Endometrial microvascular endothelial cells (primary cell): ENCODE data around the gene GABRB2. TPM values are rescaled to one million over a fixed set of nuclear protein-coding genes. Genes with fewer than 3 reads are reported as not detected.

Experiments used
- in situ Hi-C: cut with HindIII; loops from 2 replicates; pipeline ENCODE4 v1.10.0; 2017; ENCODE audit warnings: low sequenced_read_pairs, low pct_unique_long_range_greater_than_20kb; ENCODE audit errors: inconsistent ontology term
- total RNA-seq: library from RNA; depleted of rRNA; stranded (reverse); fragments of >200 nt; gene quantifications from one replicate; pipeline ENCODE4 v1.2.3, GENCODE V29; 2015; ENCODE audit errors: inconsistent ontology term

The GABRB2 gene
- total RNA-seq, 1 donor from 2014 or later, result not detected

DNA sequence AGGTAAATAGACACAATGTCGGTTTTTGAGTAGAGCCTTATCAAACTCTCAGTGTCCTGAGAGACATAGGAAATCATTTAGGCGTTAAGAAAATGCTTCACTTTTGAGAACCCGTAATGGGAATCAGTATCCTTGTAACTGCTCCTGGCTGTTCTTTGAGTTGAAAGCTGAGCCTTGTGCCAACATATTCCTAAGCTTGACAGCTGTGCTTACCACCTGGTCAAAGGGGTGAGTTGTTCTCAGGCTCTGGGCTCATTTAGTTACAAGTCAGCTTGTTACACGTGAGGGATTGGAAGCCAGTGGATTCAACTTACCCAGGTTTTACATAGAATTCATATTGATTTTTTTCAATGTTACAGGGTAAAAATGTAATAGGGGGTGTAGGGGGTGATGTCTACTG lies 145.9 kb downstream of the GABRB2 start:
- in situ Hi-C loops, result no loop called here

DNA sequence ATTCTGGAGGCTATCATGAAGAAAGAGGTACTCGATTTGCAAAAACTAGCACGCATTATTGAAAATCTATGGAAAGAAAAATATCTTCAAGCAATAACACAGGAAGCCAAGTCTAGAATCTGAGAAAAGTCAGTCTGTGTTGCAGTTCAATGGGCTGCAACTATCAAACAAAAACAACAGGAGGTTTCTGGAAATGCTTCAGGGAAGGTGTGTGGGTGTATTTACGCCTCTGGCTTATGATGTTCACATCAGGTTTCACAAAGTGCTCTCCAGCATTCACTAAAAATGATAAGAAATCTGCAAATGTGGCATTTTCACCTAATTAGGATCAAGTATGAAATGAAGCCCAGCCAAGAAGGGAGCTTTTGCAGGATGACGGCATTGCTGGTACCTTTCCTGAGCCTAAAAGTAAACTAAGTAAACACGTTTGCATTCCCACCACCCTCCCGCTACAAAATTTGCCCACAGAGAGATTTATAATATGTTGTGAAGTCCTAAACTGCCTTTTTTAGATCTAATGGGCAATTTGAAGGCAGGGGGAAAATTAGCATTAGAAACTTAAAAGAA lies 146.4 kb downstream of the GABRB2 start:
- in situ Hi-C loops, result no loop called here

DNA sequence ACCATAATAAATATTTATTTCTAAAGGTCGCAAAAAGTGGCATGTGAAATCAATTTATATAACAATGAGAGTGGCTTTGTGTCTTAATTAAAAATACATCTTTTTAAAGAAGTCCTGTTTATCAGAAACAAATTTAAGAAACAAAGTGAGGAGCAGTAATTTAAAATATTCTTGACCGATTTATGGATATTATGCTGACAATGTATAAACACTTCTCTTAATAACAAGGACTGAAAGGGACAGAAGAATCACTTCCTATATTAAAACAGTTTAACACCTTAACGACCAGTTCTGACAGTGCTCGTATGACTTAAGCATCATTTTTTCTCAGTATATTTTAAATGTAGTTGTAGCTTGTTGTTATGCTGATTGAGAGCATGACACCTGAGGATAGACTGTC lies 149.1 kb downstream of the GABRB2 start:
- in situ Hi-C loops, result no loop called here

DNA sequence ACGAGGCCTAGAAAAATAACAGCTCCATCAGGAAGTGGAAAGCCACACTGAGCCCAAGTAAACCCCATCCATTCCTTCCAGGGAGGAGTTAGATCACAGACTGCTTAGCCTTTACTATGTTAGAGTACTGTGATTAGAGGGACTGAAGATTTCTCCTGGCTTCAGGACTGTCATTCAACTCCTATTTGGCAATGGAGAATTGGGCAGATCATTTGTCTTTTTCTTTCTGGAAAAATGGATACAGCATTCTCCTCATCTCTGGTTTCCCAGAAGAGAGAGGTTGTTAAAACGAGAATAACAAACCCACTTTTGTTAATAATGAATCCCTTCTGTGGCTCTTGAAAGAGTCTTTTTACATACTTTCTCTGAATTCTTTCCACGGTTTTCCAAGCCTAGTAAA lies 150.4 kb downstream of the GABRB2 start:
- in situ Hi-C loops, result no loop called here

DNA sequence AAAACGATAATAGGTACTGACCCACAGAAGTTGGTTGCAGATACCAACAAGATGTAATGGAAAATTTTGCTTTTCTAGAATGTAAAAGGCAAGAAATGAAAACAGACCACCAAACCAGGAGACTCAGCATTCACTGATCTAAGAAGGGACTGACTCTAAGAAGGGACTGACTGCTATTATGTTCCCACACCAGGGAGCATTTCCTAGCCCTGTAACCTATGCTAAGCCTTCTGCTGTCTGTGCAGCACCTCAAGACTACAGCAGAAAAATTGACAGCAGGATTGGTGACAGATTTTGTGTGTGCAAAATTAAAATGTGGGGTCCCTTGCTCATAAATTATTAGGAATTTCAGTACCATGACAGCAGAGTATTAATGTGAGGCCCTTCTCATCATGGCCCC lies 154.8 kb downstream of the GABRB2 start:
- in situ Hi-C loops, result no loop called here

DNA sequence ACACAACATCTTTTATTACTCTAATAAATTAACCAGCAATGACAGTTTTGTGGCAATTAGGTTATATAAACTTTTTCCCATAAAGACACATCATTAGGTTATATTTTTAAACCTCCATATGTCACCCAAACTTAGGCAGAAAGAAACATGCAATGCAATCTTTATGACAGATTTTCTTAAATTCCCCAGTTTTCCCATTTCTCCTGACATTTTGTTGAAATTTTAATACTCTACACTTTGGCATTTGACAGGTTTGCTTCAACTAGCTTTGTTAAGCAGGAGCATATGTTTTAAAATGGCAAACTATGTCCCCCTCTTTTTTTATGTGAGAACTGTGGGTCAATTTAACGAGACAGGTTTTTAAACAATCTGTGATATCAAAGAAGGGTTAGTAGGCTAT lies 155.5 kb downstream of the GABRB2 start:
- in situ Hi-C loops, result no loop called here

DNA sequence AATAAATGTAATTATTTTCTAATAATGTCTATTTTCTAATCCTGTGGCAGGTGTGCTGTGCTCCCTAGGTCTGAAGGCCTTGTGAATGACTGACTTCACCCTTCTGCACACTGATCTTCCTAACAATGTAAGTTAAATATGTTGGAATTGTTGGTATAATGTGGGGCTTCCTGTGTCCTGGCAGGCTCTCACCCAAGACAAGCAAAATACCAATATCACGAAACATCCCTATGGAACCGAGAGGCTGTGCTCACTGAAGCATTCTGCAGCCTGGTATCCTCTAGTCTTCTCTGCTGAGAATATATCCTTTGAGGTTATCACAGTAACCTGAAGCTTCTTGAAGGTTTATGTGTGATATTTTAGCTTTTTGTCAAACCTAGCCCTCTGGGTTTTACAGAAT lies 159.4 kb downstream of the GABRB2 start:
- in situ Hi-C loops, result no loop called here

DNA sequence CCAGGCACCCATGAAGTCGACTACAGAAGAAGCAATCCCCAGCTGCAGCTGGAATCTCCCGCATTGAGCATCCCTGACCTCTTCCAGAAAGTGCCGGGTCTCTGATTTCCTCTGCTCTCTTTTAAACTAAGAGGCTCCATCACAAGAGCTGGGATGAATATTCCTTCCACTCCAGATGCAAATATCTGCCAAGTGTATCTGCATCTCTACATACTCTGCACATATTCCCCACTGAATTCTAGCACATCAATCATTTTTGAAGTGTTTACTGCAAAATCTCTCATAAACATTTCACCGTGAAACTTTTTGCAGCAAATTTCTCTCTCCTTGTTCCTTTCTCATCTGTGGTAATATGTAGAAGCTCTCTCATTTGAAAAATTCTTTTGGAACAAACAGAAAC lies 161.5 kb downstream of the GABRB2 start:
- in situ Hi-C loops, result no loop called here

DNA sequence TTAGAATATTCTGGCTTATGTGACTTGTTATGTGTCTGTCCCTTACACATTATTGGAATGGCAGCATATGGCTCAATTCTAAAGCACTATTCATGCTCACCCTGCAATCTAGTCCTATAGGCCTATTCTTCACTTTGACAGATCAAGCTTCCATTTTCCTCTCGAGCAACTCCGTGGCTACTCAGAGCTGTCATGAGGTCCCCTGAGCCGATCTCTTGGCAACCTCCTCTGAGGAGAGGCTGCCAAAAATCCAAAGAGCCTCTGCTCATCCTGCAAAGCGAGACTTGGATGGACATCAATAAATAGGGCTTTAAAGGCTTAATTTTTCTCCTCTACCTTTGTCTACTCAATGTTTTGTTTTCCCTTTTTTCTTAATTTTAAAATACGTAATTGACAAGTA lies 163.8 kb downstream of the GABRB2 start:
- in situ Hi-C loops, result no loop called here

DNA sequence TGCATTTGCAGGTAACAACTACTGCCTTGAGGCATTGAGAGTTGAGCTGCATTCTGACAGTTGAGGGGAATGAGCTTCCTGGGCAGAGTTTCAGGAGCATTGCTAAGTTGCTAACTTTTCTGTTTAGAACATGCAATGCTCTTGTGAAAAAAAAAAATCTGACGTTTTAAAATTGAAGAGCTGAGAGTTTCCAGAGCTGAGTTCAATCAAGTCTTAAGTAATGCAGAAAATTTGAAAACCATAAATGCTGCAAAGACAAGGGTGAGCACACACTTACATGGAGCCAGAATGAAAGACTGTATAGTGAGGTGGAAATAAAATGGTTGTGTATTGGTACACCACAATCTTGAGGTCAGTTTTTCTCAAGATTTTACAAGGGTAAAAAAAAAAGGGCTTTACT lies 166.0 kb downstream of the GABRB2 start:
- in situ Hi-C loops, result no loop called here

DNA sequence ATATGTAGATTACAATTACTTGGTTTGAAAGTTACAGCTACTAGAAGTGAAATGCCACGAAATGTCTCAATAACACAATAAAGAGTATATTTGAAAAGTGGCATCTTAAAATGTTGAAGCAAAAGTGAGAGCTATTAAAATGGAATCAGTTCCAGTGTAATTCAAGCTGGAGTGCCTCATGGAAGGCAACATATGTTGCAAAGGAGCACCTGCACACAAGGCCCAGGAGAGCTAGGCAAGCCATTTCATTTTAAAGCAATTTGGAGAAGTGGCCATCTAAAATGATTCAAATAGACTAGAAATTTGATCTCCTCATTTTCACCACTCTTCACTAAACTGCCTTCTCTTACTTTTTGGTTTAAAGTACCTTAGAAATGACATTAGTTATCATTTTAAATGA lies 167.8 kb downstream of the GABRB2 start:
- in situ Hi-C loops, result no loop called here

DNA sequence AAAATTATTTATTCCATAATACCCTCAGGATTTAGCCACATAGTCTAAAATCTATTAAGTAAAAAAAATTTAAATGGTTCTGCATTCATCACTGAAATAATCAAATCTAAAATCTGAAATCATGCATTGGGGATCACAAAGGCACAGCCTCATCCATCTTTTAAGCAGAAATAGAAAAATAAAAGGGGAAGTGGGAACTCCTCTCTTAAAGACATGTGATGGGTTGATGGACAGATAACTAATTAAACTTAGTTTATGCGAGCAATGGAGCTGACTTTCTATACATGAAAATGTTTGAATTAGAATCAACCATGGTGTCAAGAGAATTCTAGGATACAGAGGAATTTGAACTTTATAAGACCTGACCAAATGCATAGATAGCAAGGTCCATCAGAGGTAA lies 170.5 kb downstream of the GABRB2 start:
- in situ Hi-C loops, result no loop called here

DNA sequence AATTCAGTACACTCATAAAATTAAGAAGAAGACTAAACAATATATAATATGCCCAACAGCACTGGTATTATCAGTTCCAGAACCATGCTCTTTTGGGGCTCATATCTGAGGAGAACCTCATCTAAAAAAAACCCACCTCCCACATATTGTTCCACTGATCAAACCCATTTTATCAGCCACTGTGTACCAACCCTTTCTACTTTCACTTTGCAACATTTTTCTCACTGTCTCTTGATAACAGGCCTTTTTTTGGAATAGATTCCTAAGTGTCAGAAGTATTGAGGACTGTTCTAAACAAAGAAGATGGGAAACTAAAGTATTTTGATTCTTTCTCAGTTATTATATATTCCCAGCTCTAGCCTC lies 173.2 kb downstream of the GABRB2 start:
- in situ Hi-C loops, result no loop called here

DNA sequence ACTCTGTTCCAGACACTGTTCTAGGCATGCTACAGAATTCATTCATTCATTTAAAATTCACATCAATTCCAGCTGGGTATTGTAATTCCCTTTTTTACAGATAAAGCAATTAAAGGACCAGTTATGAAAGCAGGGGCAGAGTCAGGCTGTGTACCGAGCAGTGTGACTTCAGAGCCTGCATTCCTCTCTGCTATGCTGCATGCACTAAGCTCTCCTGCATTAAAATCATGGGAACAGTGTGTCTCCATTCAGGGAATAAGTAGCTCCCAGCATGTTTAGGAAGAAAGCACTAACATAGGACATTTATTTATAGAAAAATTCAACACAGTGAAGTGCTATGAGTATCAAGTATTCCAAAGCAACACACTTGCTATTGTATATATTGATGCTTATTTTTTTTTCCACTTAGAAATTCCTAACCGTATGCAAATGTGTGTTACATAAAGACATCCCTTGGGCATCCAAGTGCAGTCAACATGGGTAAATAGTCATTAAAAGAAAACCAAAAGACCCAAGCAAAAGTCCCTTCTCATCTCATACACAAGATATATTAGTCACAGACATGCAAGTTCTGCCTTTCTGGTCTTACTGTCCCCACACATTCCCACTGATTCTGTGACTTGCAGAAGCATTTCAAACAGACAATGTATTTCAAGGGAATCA lies 173.7 kb downstream of the GABRB2 start:
- in situ Hi-C loops, result no loop called here

DNA sequence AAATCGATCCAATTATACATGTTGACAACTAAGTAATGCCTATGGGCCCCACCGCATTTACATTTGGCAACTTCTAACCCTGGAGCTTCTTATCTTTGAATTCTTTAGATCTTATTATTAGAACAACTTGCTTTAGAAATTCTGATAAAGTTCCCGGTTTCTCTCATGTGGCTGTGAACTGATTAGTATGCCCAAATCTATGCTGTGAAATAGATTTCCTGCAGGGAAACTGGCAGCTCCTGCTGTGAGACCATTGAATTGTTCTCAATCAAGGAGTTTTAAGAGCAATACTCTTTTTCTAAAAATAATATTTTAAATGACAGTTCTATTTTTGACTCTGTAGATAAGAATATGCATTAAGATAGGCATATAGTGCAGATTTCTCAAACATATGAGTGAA lies 177.5 kb downstream of the GABRB2 start:
- in situ Hi-C loops, result no loop called here

DNA sequence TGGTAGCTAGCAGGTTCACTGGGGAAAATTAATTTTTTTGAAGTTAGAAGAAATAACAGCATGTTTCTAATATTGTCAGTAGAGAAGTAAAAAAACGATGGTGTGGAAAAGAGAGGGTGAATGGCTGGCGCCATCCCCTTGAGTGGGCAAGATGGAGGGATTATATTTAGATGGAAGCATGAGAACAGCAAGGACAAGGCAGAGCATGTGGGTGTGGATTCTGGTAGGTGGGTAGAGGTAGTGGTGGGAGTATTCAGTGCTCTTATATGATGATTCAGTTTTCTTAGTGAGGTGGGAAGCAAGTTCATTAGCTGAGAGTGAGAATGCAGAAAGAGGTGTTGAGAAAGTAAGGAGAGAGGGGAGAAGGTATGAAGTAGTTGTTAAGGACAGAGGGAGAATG lies 188.1 kb downstream of the GABRB2 start:
- in situ Hi-C loops, result no loop called here

DNA sequence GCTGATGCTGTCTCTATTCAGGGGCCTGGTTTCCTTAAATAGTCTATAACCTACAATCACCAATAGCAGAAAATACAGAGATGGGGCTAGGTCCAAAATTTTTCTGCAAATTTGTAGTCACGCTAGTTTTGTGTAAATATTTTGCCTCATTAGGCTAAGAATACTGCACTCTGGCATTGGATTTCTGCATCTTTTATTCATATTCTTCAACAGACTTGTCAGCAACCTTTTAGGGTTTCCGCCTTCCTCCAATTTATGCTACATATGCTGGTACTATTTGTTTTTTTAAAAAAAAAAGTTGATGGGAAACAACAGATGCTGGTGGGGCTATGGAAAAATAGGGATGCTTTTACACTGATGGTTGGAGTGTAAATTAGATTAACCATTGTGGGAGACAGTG lies 202.3 kb downstream of the GABRB2 start:
- in situ Hi-C loops, result no loop called here

DNA sequence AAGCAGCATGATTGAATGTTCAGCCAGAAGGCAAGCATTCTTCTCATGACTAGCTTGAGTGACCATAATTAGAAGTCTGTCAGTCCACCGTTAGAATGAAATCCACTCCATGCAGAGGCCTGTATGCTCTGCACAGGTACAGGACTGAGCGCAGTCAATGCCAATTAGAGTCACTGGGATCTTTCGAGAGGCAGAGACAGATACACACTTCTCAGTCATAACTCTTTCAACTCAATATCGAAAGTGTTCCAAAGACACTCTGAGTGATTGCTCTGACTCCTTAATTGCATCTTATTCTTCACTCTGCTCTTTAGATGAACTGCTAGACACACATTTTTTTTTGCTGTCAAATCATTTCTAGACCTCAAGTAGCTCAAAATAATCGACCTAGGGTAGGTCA lies 203.6 kb downstream of the GABRB2 start:
- in situ Hi-C loops, result no loop called here

DNA sequence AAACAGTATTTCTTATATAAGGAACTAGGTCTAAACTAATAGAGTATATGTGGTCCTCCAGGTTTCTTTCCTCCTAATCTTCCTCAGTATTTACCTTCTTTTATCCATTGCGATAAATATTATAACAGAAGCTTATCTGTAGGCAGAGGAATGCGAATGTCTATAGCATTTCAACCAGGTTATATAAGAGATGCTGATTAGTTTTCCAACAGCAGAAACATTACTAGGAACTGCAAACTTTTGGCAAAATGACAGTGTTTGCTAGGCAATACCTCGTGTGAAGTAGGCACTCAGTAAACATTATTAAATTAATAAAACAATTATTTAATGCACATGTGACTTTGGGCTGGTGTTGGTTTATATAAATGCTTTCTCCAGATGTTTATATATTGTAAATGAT lies 206.5 kb downstream of the GABRB2 start:
- in situ Hi-C loops, result no loop called here

DNA sequence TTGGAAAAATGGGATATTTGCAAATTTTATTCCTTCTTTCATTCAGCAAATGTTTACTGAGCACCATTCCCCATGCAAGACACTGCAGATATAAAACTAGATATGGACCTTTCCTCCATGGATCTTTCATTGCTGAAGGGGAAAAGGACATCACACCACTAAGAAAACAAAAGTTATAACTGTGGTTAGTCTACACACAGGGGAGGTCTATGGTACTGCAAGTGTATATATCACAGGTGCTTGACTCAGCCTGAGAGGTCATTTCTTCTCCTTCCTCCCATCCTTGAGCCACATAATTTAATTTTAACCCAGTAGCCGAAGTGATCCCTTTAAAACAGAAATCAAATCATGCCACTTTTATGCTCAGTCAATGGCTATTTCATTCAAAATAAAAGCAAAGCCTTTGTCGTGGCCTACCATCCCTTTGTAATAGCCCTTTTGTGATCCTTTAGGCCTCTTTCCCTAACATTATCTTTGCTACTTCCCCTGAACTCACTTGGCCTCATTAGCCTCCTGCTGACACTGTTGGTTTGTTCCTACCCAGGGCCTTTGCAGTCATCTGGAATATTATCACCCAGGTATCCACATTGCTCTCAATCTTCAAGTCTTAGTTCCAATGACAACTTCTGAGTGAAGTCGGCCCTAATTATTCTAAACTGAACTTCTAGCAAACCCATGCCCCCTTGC lies 213.2 kb downstream of the GABRB2 start:
- in situ Hi-C loops, result no loop called here

DNA sequence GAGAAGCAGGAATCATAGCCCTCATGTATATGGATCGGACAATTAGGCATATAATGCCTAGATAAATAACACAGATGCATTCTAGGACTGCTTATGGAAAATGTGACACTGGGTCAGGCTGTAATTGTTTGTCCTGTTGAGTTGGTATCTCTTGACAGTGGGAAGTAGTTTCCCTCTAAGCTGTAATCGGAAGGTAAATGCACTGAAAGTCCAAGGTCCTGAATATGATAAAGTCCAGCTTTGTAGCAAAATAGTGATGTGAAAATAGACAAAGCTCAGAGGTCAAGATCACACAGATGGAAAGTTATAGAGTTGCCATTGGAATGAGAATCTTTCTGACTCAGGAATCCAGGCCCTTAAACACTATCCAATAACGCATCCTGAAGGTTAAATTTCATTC lies 214.2 kb downstream of the GABRB2 start:
- in situ Hi-C loops, result no loop called here
